KMS-11 (cell line): ENCODE results near the gene CPEB3.

ENCODE experiments used
- H2AFZ ChIP-seq: fragments of 200-600 bp; sonication (generic); 2 replicates; pipeline ENCODE4 v1.6.1; 2016; ENCODE audit warnings: antibody characterized with exemption, mixed run types, low read depth
- H3K27ac ChIP-seq: fragments of 200-600 bp; sonication (generic); 2 replicates; pipeline ENCODE4 v1.6.1; 2016; ENCODE audit warnings: mild to moderate bottlenecking, mixed run types
- H3K27me3 ChIP-seq: fragments of 200-600 bp; sonication (generic); 2 replicates; pipeline ENCODE4 v1.6.1; 2017; ENCODE audit warnings: mild to moderate bottlenecking, low read depth, mixed run types, moderate library complexity; ENCODE audit not compliant: insufficient read depth
- H3K36me3 ChIP-seq: fragments of 200-600 bp; sonication (generic); 2 replicates; pipeline ENCODE4 v1.6.1; 2017; ENCODE audit warnings: mild to moderate bottlenecking, mixed run types; ENCODE audit not compliant: insufficient read depth
- H3K4me1 ChIP-seq: fragments of 200-600 bp; sonication (generic); 2 replicates; pipeline ENCODE4 v1.6.1; 2016; ENCODE audit warnings: mild to moderate bottlenecking, low read depth, mixed run types; ENCODE audit not compliant: poor library complexity, severe bottlenecking
- H3K4me2 ChIP-seq: fragments of 200-600 bp; sonication (generic); 2 replicates; pipeline ENCODE4 v1.7.0; 2016; ENCODE audit warnings: mild to moderate bottlenecking, mixed run types
- H3K4me3 ChIP-seq: fragments of 200-600 bp; sonication (generic); IDR thresholded peaks from 2 replicates; pipeline ENCODE4 v1.6.1; 2017; ENCODE audit warnings: low read depth, low read length, mixed read lengths; ENCODE audit not compliant: insufficient read depth
- H3K79me2 ChIP-seq: fragments of 200-600 bp; sonication (generic); 2 replicates; pipeline ENCODE4 v1.6.1; 2016; ENCODE audit warnings: low read depth, mixed run types; ENCODE audit not compliant: insufficient read depth
- H3K9ac ChIP-seq: fragments of 200-600 bp; sonication (generic); 2 replicates; pipeline ENCODE4 v1.6.1; 2016; ENCODE audit warnings: mild to moderate bottlenecking, mixed run types
- H4K20me1 ChIP-seq: fragments of 200-600 bp; sonication (generic); 2 replicates; pipeline ENCODE4 v1.6.1; 2016; ENCODE audit warnings: mild to moderate bottlenecking, mixed run types; ENCODE audit not compliant: insufficient read depth
- CTCF ChIP-seq: fragments of 200-600 bp; sonication (generic); conservative IDR thresholded peaks from 2 replicates; pipeline ENCODE4 v1.6.1; 2017; ENCODE audit warnings: low read depth, mild to moderate bottlenecking, antibody characterized with exemption, low read length, moderate library complexity, mixed read lengths

Gene CPEB3

DNA sequence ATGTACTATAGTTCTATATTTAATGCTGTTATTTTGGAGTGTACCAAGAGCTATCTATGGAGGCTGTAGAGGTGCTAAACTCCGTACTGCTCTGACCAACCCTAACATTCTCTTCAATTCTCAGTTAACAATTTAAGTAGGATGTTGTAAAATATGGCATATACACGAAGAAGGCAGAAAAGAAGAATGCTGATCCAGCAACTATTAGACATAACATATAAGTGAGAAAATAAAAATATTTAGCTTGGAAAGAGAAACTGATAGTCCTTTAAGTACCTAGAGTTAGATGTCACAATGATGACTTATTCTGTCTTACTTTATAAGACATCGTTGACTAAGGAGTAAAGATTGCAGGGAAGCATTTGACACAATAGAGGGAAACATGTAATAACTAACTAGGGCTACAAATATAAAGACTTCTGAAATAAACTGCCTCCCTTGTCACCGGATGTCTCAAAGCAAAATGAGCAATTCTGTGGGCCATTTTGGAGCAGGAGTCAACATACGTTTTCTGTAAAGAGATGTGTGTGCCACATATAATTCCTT is 159.5 kb downstream of the CPEB3 start:
- H3K4me1 ChIP-seq = peaks cover 7% of the 10 kb centered on the region
- no peak overlapping the region for H3K27ac ChIP-seq
- no peak overlapping the region for H3K4me3 ChIP-seq
- H3K36me3 ChIP-seq = no peaks in the 10 kb centered on the region
- no peaks in the 10 kb centered on the region for H4K20me1 ChIP-seq
- TF ChIP-seq CTCF = no peak
- H3K9ac ChIP-seq = no peak overlapping the region
- no peak overlapping the region for H3K4me2 ChIP-seq
- H2AFZ ChIP-seq = no peak overlapping the region
- H3K79me2 ChIP-seq = no peaks in the 10 kb centered on the region
- H3K27me3 ChIP-seq = no peaks in the 10 kb centered on the region

DNA sequence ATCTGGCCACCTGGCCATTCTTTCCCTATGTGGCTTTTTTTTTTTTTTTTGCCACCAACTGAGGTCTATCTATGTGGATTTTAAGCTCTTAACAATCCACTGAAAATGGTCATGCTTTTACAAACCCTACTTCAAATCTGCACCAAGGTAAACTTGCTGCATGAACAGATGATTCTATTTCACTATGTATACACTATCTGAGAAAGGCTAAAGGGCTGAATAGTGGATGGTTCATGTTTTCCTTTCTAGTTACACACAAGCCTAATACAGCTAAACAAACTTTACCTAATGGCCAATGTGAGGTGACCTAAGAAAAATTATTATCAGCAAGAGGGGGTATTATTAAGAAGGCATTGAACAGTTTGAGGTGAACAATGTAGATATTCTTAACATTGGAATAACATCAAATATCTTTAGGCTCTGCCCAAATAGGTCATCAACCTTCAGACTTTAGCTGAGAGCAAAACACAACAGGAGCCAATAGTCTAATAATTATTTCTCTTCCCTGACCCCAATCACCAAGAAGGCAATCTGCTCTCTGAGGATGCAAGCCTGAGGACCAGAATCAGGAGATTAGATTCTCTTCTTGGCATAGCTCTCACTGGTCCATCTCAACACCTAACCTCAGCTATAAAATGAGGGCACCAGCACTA is 160.1 kb downstream of the CPEB3 start:
- H2AFZ ChIP-seq = no peak overlapping the region
- H3K79me2 ChIP-seq = no peaks in the 10 kb centered on the region
- H3K27ac ChIP-seq = no peak overlapping the region
- H3K27me3 ChIP-seq = no peaks in the 10 kb centered on the region
- H3K36me3 ChIP-seq = no peaks in the 10 kb centered on the region
- no peak for TF ChIP-seq CTCF
- peaks cover 11% of the 10 kb centered on the region for H3K4me1 ChIP-seq
- no peak overlapping the region for H3K9ac ChIP-seq
- H3K4me3 ChIP-seq = no peak overlapping the region
- H3K4me2 ChIP-seq = no peak overlapping the region
- H4K20me1 ChIP-seq = no peaks in the 10 kb centered on the region

GRCh38 chr10:92126100-92126650 is 164.7 kb downstream of the CPEB3 start:
- H3K4me3 ChIP-seq = no peak overlapping the region
- H3K27me3 ChIP-seq = no peaks in the 10 kb centered on the region

GRCh38 chr10:92125144-92125543 is 165.7 kb downstream of the CPEB3 start:
- H3K4me1 ChIP-seq = peaks cover 29% of the 10 kb centered on the region
- H2AFZ ChIP-seq = no peak overlapping the region
- H3K9ac ChIP-seq = no peak overlapping the region
- no peak for TF ChIP-seq CTCF
- H3K79me2 ChIP-seq = no peaks in the 10 kb centered on the region
- H3K27me3 ChIP-seq = no peaks in the 10 kb centered on the region
- no peaks in the 10 kb centered on the region for H3K36me3 ChIP-seq
- no peak overlapping the region for H3K4me3 ChIP-seq
- H3K27ac ChIP-seq = no peak overlapping the region
- no peaks in the 10 kb centered on the region for H4K20me1 ChIP-seq
- no peak overlapping the region for H3K4me2 ChIP-seq

More at GRCh38 chr10:92126100-92126650, 164.7 kb downstream of the CPEB3 start:
- Histone ChIP-seq H3K4me1 (peaks cover 29% of the 10 kb centered on the region), H2AFZ (no peak overlapping the region), H4K20me1 (no peaks in the 10 kb centered on the region), H3K4me2 (no peak overlapping the region), H3K27ac (no peak overlapping the region), H3K9ac (no peak overlapping the region), H3K79me2 (no peaks in the 10 kb centered on the region), H3K36me3 (no peaks in the 10 kb centered on the region)
- TF ChIP-seq CTCF = no peak
